ENCODE measurements around the gene SLC37A1.
"Not testable (repeated sequence)": the region's sequence is repeated elsewhere in the genome, so short reads cannot be mapped to it uniquely, and the experiment has no call there.

SLC37A1 gene

DNA sequence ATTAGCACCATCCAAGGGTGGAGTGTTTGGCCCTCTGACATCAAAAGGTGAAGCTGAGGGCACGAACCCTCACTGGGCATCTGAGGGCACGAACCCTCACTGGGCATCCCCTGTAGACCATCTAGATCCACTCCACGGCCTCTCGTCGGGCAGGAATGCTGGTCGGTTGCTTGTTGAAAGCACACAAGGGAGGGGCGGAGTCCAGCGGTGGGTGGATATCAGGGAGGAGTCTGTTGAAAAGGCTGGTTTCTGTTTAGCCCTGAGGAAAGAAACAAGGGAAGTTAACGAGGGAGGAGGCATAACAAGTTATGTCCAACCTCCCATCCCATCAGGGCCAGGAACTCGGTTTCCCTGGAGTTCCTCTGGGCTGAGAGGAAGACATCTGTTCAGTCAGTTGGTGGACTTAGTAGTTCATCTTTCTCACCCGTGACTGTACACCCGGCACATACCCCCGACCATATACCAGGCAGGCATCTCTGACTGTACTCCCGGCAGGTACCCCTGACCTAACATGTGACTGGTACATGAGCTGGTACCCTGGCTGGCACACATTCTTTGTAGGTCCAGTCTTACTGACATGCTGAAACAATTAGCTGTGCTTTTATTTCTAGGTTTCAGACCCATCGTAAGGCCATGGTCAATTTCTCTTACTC is 107.6 kb downstream of the SLC37A1 start:
- peak; percentile 67 for DNase-seq

DNA sequence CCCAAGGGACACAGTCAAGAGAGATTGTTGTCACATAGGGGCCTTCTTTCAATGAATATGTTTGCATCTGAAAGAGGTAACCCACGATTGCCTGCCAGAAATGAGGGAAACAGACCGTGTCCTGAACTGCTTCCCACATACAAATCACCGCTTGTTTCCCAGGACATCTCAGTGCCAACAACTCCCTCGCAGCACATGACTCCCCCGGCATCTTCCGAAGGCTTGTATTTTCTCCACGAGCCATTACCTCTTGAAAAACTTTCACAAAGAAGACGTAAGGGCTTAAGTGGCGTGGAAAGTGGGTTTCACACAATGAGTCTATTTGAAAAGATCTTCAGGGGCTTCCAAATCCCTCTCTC is 108.1 kb downstream of the SLC37A1 start:
- peak; percentile 64 for DNase-seq

DNA sequence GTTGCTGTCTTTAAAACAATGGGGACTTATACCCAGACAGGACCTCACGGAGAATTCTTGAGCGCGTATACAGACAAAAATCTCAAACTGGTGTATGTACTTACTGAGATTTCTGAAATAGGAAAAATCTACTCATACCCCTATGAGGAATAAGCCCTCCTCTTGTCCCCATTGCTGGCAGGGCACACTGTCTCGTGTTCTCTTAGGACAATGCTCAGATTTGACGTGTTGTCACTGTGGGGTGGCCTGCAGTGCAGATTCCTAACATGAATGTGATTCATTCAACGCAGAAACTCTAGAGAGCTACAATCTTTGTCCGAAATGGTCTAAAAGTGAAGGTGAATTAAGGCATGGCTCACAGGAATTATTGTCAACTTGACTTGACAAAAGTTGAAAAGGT is 108.6 kb downstream of the SLC37A1 start:
- DNase-seq = no peak

- no peak for DNase-seq
Observed at GRCh38 chr21:42623694-42624093, 110.0 kb downstream of the SLC37A1 start.

- DNase-seq = no peak
Observed at GRCh38 chr21:42624095-42624790, 110.6 kb downstream of the SLC37A1 start.

- no peak for DNase-seq
Observed at GRCh38 chr21:42624936-42625335, 111.3 kb downstream of the SLC37A1 start.

DNA sequence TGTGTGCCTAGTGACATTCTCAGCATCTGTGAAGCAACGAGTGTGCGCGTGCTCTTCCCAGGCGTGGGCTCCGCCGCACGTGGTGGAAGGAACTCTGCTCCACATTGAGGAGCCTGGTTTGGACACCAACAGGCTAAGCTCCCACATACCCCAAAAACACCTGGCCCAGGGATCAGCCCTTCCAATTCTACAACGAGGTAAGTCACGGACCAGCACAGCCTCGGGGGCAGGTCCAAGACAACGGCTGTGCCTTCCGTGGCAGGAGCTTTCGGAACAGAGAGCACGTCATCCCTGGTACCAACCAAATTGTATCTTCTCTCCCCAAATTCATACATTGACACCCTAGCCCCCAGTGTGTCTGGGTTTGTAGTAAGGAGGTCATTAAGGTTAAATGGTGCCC is 112.5 kb downstream of the SLC37A1 start:
- no peak for DNase-seq

DNA sequence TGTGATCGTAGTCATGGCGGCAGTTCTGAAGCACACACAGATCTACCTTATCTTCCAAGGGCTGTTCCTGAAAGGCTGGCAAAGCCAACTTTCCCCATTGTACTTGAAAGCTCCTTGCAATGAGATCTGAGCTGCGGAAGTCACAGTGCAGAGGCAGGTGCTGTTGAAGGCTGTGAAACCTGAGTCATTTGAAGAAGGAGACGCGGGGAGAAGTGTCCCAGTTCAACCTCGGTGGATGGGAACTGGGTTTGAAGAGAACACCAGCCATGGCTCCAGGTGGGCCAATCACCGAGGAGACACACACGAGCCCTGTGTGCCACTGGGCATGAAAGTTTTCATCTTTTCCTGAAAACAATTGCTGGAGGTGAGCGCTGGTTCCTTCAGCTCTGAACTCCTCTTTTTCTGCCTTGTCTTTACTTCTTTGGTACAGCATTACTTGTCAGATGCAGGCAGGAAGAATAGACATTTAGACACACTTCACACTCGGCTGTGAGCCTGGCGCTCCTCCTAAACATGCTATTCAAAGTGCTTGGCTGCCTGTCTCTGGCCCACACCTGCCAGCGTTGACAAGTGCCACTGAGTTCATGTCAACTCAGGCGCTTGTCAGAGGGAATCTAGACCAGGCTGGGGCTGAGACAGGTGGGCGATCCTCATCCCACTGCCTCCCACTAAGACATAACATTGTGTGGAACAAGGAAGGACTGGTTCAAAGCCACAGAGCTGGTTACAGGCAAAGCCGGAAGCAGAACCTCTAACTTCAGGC is 114.1 kb downstream of the SLC37A1 start:
- DNase-seq = no peak

DNA sequence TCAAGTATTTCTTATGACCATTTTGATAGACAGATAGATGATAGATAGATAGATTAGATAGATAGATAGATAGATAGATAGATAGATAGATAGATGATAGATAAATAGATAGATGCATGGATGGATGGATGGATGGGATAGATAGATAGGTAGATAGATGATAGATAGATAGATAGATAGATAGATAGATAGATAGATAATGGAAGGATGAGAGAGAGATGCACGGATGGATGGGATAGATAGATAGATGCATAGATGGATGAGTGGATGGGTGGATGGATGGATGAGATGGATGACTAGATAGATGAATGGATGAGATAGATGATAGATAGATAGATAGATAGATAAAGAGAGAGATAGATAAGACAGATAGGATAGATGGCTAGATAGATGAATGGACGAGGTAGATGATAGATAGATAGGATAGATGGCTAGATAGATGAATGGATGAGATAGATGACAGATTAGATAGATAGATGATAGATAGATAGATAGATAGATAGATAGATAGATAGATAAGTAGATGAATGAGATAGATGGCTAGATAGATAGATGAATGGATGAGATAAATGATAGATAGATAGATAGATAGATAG is 114.9 kb downstream of the SLC37A1 start:
- DNase-seq = not testable (repeated sequence)

DNA sequence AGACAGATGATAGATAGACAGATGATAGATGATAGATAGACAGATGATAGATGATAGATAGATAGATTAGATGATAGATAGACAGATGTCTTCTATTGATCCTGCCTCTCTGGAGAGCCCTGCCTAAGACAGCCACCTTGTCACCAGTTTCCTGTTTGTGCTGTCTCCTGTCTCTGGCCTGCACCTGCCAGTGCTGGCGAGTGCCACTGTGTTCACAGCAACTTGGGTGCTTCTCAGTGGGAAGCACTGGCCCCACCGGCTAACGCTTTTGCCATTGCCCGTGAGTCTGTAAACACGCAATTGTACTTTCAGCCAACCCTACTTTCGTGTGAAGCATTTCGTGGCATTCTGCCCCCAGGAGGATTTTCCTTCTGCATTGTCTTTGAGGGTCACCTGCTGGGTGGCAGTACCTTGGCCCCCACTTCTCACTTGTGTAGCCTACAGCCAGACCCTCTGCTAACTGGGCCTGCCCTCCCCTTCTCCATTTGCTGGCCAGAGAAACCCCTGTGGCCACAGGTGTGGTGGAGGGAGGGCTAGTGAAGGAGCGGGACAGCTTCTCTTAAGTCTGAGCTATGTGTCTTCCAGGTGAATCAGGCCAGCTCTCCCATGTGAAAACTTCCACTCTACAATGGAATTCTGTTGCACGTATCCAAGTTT is 116.4 kb downstream of the SLC37A1 start:
- no peak for DNase-seq

GRCh38 chr21:42630626-42631025 is 117.0 kb downstream of the SLC37A1 start:
- DNase-seq = no peak

Data from right kidney (tissue), 1 donor.